K562 (cell line): ENCODE results near the gene SSBP2. TPM values are rescaled to one million over a fixed set of nuclear protein-coding genes. Genes with fewer than 3 reads are reported as not detected.
A peak's percentile ranks its signal among the peaks of the same experiment; 100 is the strongest.

Source experiments
- ARID3A ChIP-seq: IDR thresholded peaks from 2 replicates; pipeline ENCODE4 v1.6.1; 2012; ENCODE audit warnings: low read depth, low read length, improper control_type of control experiment, borderline replicate concordance
- CAMTA2 ChIP-seq: fragments of 250-450 bp; sonication (Bioruptor Pico); conservative IDR thresholded peaks from 2 replicates; pipeline ENCODE4 v1.5.1; 2022
- CREB1 ChIP-seq, 2 experiments: sonication (generic) in 1 of 2; formaldehyde crosslinking in 1 of 2; IDR thresholded peaks; 2 replicates each; pipeline versions ENCODE4 v1.6.1 to v1.8.0; 2012 to 2022; ENCODE audit warnings: inconsistent platforms in 1 of 2, mild to moderate bottlenecking in 1 of 2, missing genetic modification reagents in 1 of 2, moderate library complexity in 1 of 2
- CSDE1 ChIP-seq, 2 experiments: fragments of 450-650 bp; IDR thresholded peaks; 2 replicates each; pipeline ENCODE4 v1.6.1; 2016; ENCODE audit warnings: mild to moderate bottlenecking in 1 of 2
- E2F6 ChIP-seq, 2 experiments: IDR thresholded peaks; 2 replicates each; pipeline ENCODE4 v1.6.1; 2011; ENCODE audit warnings: borderline replicate concordance in 1 of 2, control low read depth in 1 of 2, low read depth in 1 of 2, low read length in 1 of 2, mild to moderate bottlenecking in 1 of 2, mixed read lengths in 1 of 2, moderate library complexity in 1 of 2; ENCODE audit not compliant: insufficient read depth in 1 of 2, insufficient read length in 1 of 2, poor library complexity in 1 of 2, severe bottlenecking in 1 of 2; ENCODE audit errors: extremely low read depth in 1 of 2
- ESRRA ChIP-seq: fragments of 450-650 bp; IDR thresholded peaks from 2 replicates; pipeline ENCODE4 v1.6.1; 2014; ENCODE audit warnings: low read depth, mild to moderate bottlenecking, moderate library complexity, borderline replicate concordance
- JUN ChIP-seq, 2 experiments: sonication (generic) in 1 of 2; formaldehyde crosslinking in 1 of 2; IDR thresholded peaks; 2 replicates each; pipeline versions ENCODE4 v1.6.1 to v1.8.0; 2012 to 2022; ENCODE audit warnings: borderline replicate concordance in 2 of 2, mild to moderate bottlenecking in 2 of 2, improper control_type of control experiment in 1 of 2, low read depth in 1 of 2, low read length in 1 of 2, missing genetic modification reagents in 1 of 2
- KAT2B ChIP-seq: IDR thresholded peaks from one replicate; pipeline ENCODE4 v1.6.1; 2012; ENCODE audit warnings: low read depth, mild to moderate bottlenecking, control low read depth, inconsistent platforms, low read length, moderate library complexity
- MAX ChIP-seq: sonication (generic); formaldehyde crosslinking; IDR thresholded peaks from 2 replicates; pipeline ENCODE4 v1.9.0; 2022; ENCODE audit warnings: mild to moderate bottlenecking, missing genetic modification reagents
- MED1 ChIP-seq: sonication (generic); formaldehyde crosslinking; IDR thresholded peaks from 2 replicates; pipeline ENCODE4 v1.8.1; 2023; ENCODE audit warnings: missing genetic modification reagents, borderline replicate concordance
- MIER1 ChIP-seq: fragments of 450-650 bp; IDR thresholded peaks from 2 replicates; pipeline ENCODE4 v1.6.1; 2016; ENCODE audit warnings: antibody characterized with exemption, mild to moderate bottlenecking, low read depth
- NR2C1 ChIP-seq, 2 experiments: fragments of 450-650 bp; IDR thresholded peaks; 2 replicates each; pipeline ENCODE4 v1.6.1; 2017; ENCODE audit warnings: mild to moderate bottlenecking in 2 of 2, antibody characterized with exemption in 1 of 2, inconsistent platforms in 1 of 2, missing compliant biosample characterization in 1 of 2, missing genetic modification characterization in 1 of 2
- PHF8 ChIP-seq: fragments of 200-600 bp; sonication (generic); IDR thresholded peaks from 2 replicates; pipeline ENCODE4 v1.6.1; 2012; ENCODE audit warnings: mixed run types, mild to moderate bottlenecking, inconsistent platforms, low read length, moderate library complexity, borderline replicate concordance
- PRPF4 ChIP-seq: fragments of 200-400 bp; formaldehyde crosslinking; IDR thresholded peaks from one replicate; pipeline ENCODE4 v1.6.1; 2017; ENCODE audit warnings: low read length, low read depth, mild to moderate bottlenecking; ENCODE audit not compliant: insufficient read depth, poor library complexity, severe bottlenecking
- RAD51 ChIP-seq: fragments of 450-650 bp; IDR thresholded peaks from 2 replicates; pipeline ENCODE4 v1.7.1; 2016; ENCODE audit warnings: low read depth, mild to moderate bottlenecking, borderline replicate concordance
- RBM17 ChIP-seq: fragments of 200-400 bp; formaldehyde crosslinking; IDR thresholded peaks from 2 replicates; pipeline ENCODE4 v1.6.1; 2017; ENCODE audit warnings: low read depth, mild to moderate bottlenecking, low read length, borderline replicate concordance
- RBM25 ChIP-seq: fragments of 200-400 bp; formaldehyde crosslinking; IDR thresholded peaks from 2 replicates; pipeline ENCODE4 v1.6.1; 2018; ENCODE audit warnings: low read length, low read depth, moderate library complexity; ENCODE audit not compliant: severe bottlenecking
- RFX1 ChIP-seq: fragments of 450-650 bp; IDR thresholded peaks from 2 replicates; pipeline ENCODE4 v1.6.1; 2016; ENCODE audit warnings: mild to moderate bottlenecking, moderate library complexity
- TEAD2 ChIP-seq: fragments of 450-650 bp; IDR thresholded peaks from 2 replicates; pipeline ENCODE4 v1.6.1; 2016; ENCODE audit warnings: missing genetic modification characterization, control low read depth, missing compliant biosample characterization
- XRCC3 ChIP-seq: fragments of 450-650 bp; IDR thresholded peaks from 2 replicates; pipeline ENCODE4 v1.6.1; 2017; ENCODE audit warnings: mild to moderate bottlenecking, moderate library complexity
- ZBTB33 ChIP-seq: sonication (generic); formaldehyde crosslinking; IDR thresholded peaks from 2 replicates; pipeline ENCODE4 v1.8.1; 2023; ENCODE audit warnings: mild to moderate bottlenecking, missing genetic modification reagents
- ZNF197 ChIP-seq: fragments of 200-800 bp; sonication (Bioruptor generic); IDR thresholded peaks from 2 replicates; pipeline ENCODE4 v1.6.1; 2016; ENCODE audit warnings: low read depth, missing genetic modification characterization, missing compliant biosample characterization
- ZNF24 ChIP-seq: fragments of 450-650 bp; IDR thresholded peaks from 2 replicates; pipeline ENCODE4 v1.6.1; 2016
- ZNF586 ChIP-seq: fragments of 450-650 bp; formaldehyde crosslinking; conservative IDR thresholded peaks from 2 replicates; pipeline ENCODE4 v1.4.0; 2020; ENCODE audit warnings: mild to moderate bottlenecking, moderate library complexity
- polyA plus RNA-seq, 8 experiments: library from polyadenylated mRNA; depleted of rRNA in 4 of 8; stranded (reverse) in 5 of 8; unstranded in 3 of 8; fragments of >200 nt; fragmentation: Nextera tagmentation in 2 of 8; fragmentation: Illumina TruSeq in 1 of 8; extraction: Ambion mirVana in 2 of 8; extraction: Trizol in 1 of 8; gene quantifications; 2 replicates each; pipeline versions ENCODE4 v1.2.1 to v1.2.3, GENCODE V29; 2011 to 2014; ENCODE audit warnings: inconsistent platforms in 1 of 8, missing spikeins in 1 of 8
- total RNA-seq, 7 experiments: library from RNA; depleted of rRNA in 6 of 7; stranded (reverse); fragments of >200 nt in 6 of 7; fragmentation: Illumina TruSeq in 2 of 7; extraction: Trizol in 2 of 7; gene quantifications; 2 replicates each; pipeline versions ENCODE4 v1.2.1 to v1.2.3, GENCODE V29; 2011 to 2021; ENCODE audit warnings: low replicate concordance in 1 of 7

Gene SSBP2
- total and polyA plus RNA-seq, 9 of the 15 experiments (the other 6 are each of a cell fraction or from before 2014, with no cell fraction given): 22.3 to 133 (median 42.1) TPM

GRCh38 chr5:81789033-81789432 lies 38.1 kb upstream of the SSBP2 start (continued):
- no peak for TF ChIP-seq PHF8
- TF ChIP-seq ZNF586 (CRISPR knock-in tag): no peak
- TF ChIP-seq RAD51: no peak
- no peak for TF ChIP-seq CAMTA2 (CRISPR knock-in tag)
- TF ChIP-seq TEAD2 (tag): no peak
- no peak for TF ChIP-seq MED1 (CRISPR knock-in tag)
- no peak for TF ChIP-seq ESRRA
- TF ChIP-seq ZNF197: no peak
- no peak for TF ChIP-seq MIER1
- no peak for TF ChIP-seq XRCC3
- TF ChIP-seq CSDE1 (IDR thresholded peaks at IDR 0.05): no peak
- TF ChIP-seq KAT2B: no peak
- TF ChIP-seq ZBTB33 (CRISPR knock-in tag): no peak
- no peak for TF ChIP-seq RFX1
- TF ChIP-seq CREB1 (IDR thresholded peaks at IDR 0.05): no peak
- no peak for TF ChIP-seq CREB1 (CRISPR knock-in tag; IDR thresholded peaks at IDR 0.05)
- TF ChIP-seq RBM17: no peak
- TF ChIP-seq ZNF24: no peak
- TF ChIP-seq JUN (IDR thresholded peaks at IDR 0.05; ENCODE audit: borderline replicate concordance, low read depth, low read length): peak; percentile 95
- no peak for TF ChIP-seq JUN (CRISPR knock-in tag; IDR thresholded peaks at IDR 0.05; ENCODE audit: borderline replicate concordance)
- TF ChIP-seq PRPF4: no peak
- no peak for TF ChIP-seq NR2C1 (IDR thresholded peaks at IDR 0.05)
- TF ChIP-seq NR2C1 (tag; IDR thresholded peaks at IDR 0.05): 0 out of 2 replicates have a peak, but pooled peaks have one; percentile 10
- no peak for TF ChIP-seq MAX (CRISPR knock-in tag)
- TF ChIP-seq ARID3A: no peak
- TF ChIP-seq E2F6 (IDR thresholded peaks at IDR 0.05; ENCODE audit: borderline replicate concordance in 1 of 2, extremely low read depth in 1 of 2, insufficient read depth in 1 of 2, insufficient read length in 1 of 2, low read depth in 1 of 2, low read length in 1 of 2, poor library complexity in 1 of 2, severe bottlenecking in 1 of 2): no peak
- no peak for TF ChIP-seq RBM25
